K562 (cell line): ENCODE results near the gene ENOX2. TPM values are rescaled to one million over a fixed set of nuclear protein-coding genes. Genes with fewer than 3 reads are reported as not detected.

Experiments
- BCOR ChIP-seq: fragments of 450-650 bp; IDR thresholded peaks from 2 replicates; pipeline ENCODE4 v1.6.1; 2016
- ELF1 ChIP-seq: fragments of 200-800 bp; sonication (Bioruptor generic); IDR thresholded peaks from 2 replicates; pipeline ENCODE4 v1.6.1; 2016; ENCODE audit warnings: missing genetic modification characterization, missing compliant biosample characterization
- HMGN3 ChIP-seq: IDR thresholded peaks from 2 replicates; pipeline ENCODE4 v1.6.1; 2011; ENCODE audit warnings: borderline replicate concordance, low read depth, mild to moderate bottlenecking, mixed read lengths, low read length; ENCODE audit not compliant: insufficient read length; ENCODE audit errors: extremely low read depth
- KLF6 ChIP-seq: fragments of 250-450 bp; sonication (Bioruptor Pico); IDR thresholded peaks from 2 replicates; pipeline ENCODE4 v1.4.0; 2020; ENCODE audit warnings: mild to moderate bottlenecking, moderate library complexity, borderline replicate concordance
- LCOR ChIP-seq: sonication (generic); formaldehyde crosslinking; IDR thresholded peaks from 2 replicates; pipeline ENCODE4 v1.8.0; 2022; ENCODE audit warnings: mild to moderate bottlenecking, missing genetic modification reagents
- MAFG ChIP-seq: fragments of 450-650 bp; conservative IDR thresholded peaks from 2 replicates; pipeline ENCODE4 v1.6.1; 2016; ENCODE audit warnings: missing genetic modification characterization, missing compliant biosample characterization
- MBD2 ChIP-seq: sonication (generic); IDR thresholded peaks from 2 replicates; pipeline ENCODE4 v1.6.1; 2016; ENCODE audit warnings: low read depth, borderline replicate concordance
- PPARD ChIP-seq: fragments of 250-450 bp; sonication (Bioruptor Pico); IDR thresholded peaks from 2 replicates; pipeline ENCODE4 v1.8.0; 2022; ENCODE audit warnings: inconsistent platforms, mild to moderate bottlenecking, moderate library complexity
- SMAD1 ChIP-seq: fragments of 150-350 bp; IDR thresholded peaks from 2 replicates; pipeline ENCODE4 v1.6.1; 2014; ENCODE audit warnings: low read length, low read depth; ENCODE audit not compliant: partially characterized antibody
- SMAD2 ChIP-seq: fragments of 150-350 bp; IDR thresholded peaks from 2 replicates; pipeline ENCODE4 v1.6.1; 2014; ENCODE audit warnings: low read depth, mild to moderate bottlenecking, low read length
- SMARCE1 ChIP-seq: fragments of 450-650 bp; IDR thresholded peaks from 2 replicates; pipeline ENCODE4 v1.7.1; 2016; ENCODE audit warnings: mild to moderate bottlenecking
- SPI1 ChIP-seq: IDR thresholded peaks from 2 replicates; pipeline ENCODE4 v1.6.1; 2011; ENCODE audit warnings: low read depth, low read length, control low read depth, borderline replicate concordance
- ZFP30 ChIP-seq: fragments of 250-450 bp; sonication (Bioruptor Pico); IDR thresholded peaks from 2 replicates; pipeline ENCODE4 v1.8.0; 2022; ENCODE audit warnings: moderate library complexity, mild to moderate bottlenecking, inconsistent platforms, borderline replicate concordance
- ZNF146 ChIP-seq: IDR thresholded peaks from one replicate; pipeline ENCODE4 v1.6.1; 2018; ENCODE audit warnings: missing compliant biosample characterization; ENCODE audit not compliant: unreplicated experiment
- ZNF3 ChIP-seq: fragments of 250-450 bp; sonication (Bioruptor Pico); IDR thresholded peaks from 2 replicates; pipeline ENCODE4 v1.5.0; 2021; ENCODE audit warnings: mild to moderate bottlenecking, moderate library complexity
- ZNF347 ChIP-seq: fragments of 450-650 bp; formaldehyde crosslinking; IDR thresholded peaks from 2 replicates; pipeline ENCODE4 v1.4.0; 2020; ENCODE audit warnings: low read depth, mild to moderate bottlenecking, moderate library complexity
- ZNF384 ChIP-seq: IDR thresholded peaks from 2 replicates; pipeline ENCODE4 v1.6.1; 2012; ENCODE audit warnings: low read depth, low read length, improper control_type of control experiment
- ZNF561 ChIP-seq: fragments of 450-650 bp; formaldehyde crosslinking; conservative IDR thresholded peaks from 2 replicates; pipeline ENCODE4 v1.4.0; 2020; ENCODE audit warnings: mild to moderate bottlenecking, moderate library complexity
- ZNF584 ChIP-seq: fragments of 200-800 bp; sonication (Bioruptor generic); IDR thresholded peaks from 2 replicates; pipeline ENCODE4 v1.6.1; 2016; ENCODE audit warnings: low read depth, mild to moderate bottlenecking, missing genetic modification characterization, missing compliant biosample characterization
- polyA plus RNA-seq, 8 experiments: library from polyadenylated mRNA; depleted of rRNA in 4 of 8; stranded (reverse) in 5 of 8; unstranded in 3 of 8; fragments of >200 nt; fragmentation: Nextera tagmentation in 2 of 8; fragmentation: Illumina TruSeq in 1 of 8; extraction: Ambion mirVana in 2 of 8; extraction: Trizol in 1 of 8; gene quantifications; 2 replicates each; pipeline versions ENCODE4 v1.2.1 to v1.2.3, GENCODE V29; 2011 to 2014; ENCODE audit warnings: inconsistent platforms in 1 of 8, missing spikeins in 1 of 8
- total RNA-seq, 7 experiments: library from RNA; depleted of rRNA in 6 of 7; stranded (reverse); fragments of >200 nt in 6 of 7; fragmentation: Illumina TruSeq in 2 of 7; extraction: Trizol in 2 of 7; gene quantifications; 2 replicates each; pipeline versions ENCODE4 v1.2.1 to v1.2.3, GENCODE V29; 2011 to 2021; ENCODE audit warnings: low replicate concordance in 1 of 7
- TF ChIP-seq, protein P1 (sequence below): fragments of 150-350 bp; conservative IDR thresholded peaks from 2 replicates; pipeline ENCODE4 v1.6.1; 2014; ENCODE audit warnings: low read length
- TF ChIP-seq, protein P2 (sequence below): fragments of 450-650 bp; formaldehyde crosslinking; IDR thresholded peaks from 2 replicates; pipeline ENCODE4 v1.4.0; 2020; ENCODE audit warnings: mild to moderate bottlenecking, moderate library complexity
- TF ChIP-seq, protein P3 (sequence below): sonication (generic); formaldehyde crosslinking; IDR thresholded peaks from 2 replicates; pipeline ENCODE4 v1.8.1; 2023; ENCODE audit warnings: missing genetic modification reagents, mild to moderate bottlenecking, borderline replicate concordance

ENOX2 gene
- total and polyA plus RNA-seq, 9 of the 15 experiments (the other 6 are each of a cell fraction or from before 2014, with no cell fraction given): 6.1 to 24.0 (median 13.8) TPM

DNA sequence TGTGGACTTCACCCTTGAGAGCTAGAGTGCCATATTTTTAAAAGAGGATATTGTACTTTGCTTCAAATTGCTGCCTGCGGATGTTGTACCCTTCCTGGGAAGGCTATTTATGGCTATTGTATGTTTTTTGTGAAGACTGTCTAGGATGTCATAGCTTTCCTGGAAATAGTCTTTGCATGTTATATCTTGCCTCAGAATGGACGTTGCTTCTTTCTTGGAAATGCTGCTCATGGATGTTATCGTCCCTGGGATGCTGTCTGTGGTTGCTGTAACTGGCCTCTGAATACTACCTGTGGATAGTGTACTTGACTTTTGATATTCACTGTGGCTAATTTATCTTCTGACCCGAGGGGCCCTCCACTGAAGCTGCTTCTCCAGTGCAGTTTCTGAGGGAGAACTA, 146.8 kb downstream of the ENOX2 start (continued):
- TF ChIP-seq ZNF561: no peak
- peak; percentile 56; the same call in 1 of the 2 replicates for TF ChIP-seq SMARCE1
- TF ChIP-seq, protein P1, sequence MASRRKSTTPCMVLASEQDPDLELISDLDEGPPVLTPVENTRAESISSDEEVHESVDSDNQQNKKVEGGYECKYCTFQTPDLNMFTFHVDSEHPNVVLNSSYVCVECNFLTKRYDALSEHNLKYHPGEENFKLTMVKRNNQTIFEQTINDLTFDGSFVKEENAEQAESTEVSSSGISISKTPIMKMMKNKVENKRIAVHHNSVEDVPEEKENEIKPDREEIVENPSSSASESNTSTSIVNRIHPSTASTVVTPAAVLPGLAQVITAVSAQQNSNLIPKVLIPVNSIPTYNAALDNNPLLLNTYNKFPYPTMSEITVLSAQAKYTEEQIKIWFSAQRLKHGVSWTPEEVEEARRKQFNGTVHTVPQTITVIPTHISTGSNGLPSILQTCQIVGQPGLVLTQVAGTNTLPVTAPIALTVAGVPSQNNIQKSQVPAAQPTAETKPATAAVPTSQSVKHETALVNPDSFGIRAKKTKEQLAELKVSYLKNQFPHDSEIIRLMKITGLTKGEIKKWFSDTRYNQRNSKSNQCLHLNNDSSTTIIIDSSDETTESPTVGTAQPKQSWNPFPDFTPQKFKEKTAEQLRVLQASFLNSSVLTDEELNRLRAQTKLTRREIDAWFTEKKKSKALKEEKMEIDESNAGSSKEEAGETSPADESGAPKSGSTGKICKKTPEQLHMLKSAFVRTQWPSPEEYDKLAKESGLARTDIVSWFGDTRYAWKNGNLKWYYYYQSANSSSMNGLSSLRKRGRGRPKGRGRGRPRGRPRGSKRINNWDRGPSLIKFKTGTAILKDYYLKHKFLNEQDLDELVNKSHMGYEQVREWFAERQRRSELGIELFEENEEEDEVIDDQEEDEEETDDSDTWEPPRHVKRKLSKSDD: no peak
- no peak for TF ChIP-seq SMAD1
- no peak for TF ChIP-seq ZNF347 (CRISPR knock-in tag)
- TF ChIP-seq HMGN3: no peak
- no peak; the same call in 1 of the 2 replicates for TF ChIP-seq MBD2
- TF ChIP-seq ZNF384: no peak
- no peak for TF ChIP-seq ELF1 (tag)
- TF ChIP-seq ZNF584: no peak
- no peak for TF ChIP-seq KLF6
- TF ChIP-seq SPI1: no peak
- no peak for TF ChIP-seq BCOR
- TF ChIP-seq, protein P2, sequence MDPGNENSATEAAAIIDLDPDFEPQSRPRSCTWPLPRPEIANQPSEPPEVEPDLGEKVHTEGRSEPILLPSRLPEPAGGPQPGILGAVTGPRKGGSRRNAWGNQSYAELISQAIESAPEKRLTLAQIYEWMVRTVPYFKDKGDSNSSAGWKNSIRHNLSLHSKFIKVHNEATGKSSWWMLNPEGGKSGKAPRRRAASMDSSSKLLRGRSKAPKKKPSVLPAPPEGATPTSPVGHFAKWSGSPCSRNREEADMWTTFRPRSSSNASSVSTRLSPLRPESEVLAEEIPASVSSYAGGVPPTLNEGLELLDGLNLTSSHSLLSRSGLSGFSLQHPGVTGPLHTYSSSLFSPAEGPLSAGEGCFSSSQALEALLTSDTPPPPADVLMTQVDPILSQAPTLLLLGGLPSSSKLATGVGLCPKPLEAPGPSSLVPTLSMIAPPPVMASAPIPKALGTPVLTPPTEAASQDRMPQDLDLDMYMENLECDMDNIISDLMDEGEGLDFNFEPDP (CRISPR knock-in tag): no peak
- TF ChIP-seq LCOR: 0 out of 2 replicates have a peak, but pooled peaks have one; percentile 15
- TF ChIP-seq, protein P3, sequence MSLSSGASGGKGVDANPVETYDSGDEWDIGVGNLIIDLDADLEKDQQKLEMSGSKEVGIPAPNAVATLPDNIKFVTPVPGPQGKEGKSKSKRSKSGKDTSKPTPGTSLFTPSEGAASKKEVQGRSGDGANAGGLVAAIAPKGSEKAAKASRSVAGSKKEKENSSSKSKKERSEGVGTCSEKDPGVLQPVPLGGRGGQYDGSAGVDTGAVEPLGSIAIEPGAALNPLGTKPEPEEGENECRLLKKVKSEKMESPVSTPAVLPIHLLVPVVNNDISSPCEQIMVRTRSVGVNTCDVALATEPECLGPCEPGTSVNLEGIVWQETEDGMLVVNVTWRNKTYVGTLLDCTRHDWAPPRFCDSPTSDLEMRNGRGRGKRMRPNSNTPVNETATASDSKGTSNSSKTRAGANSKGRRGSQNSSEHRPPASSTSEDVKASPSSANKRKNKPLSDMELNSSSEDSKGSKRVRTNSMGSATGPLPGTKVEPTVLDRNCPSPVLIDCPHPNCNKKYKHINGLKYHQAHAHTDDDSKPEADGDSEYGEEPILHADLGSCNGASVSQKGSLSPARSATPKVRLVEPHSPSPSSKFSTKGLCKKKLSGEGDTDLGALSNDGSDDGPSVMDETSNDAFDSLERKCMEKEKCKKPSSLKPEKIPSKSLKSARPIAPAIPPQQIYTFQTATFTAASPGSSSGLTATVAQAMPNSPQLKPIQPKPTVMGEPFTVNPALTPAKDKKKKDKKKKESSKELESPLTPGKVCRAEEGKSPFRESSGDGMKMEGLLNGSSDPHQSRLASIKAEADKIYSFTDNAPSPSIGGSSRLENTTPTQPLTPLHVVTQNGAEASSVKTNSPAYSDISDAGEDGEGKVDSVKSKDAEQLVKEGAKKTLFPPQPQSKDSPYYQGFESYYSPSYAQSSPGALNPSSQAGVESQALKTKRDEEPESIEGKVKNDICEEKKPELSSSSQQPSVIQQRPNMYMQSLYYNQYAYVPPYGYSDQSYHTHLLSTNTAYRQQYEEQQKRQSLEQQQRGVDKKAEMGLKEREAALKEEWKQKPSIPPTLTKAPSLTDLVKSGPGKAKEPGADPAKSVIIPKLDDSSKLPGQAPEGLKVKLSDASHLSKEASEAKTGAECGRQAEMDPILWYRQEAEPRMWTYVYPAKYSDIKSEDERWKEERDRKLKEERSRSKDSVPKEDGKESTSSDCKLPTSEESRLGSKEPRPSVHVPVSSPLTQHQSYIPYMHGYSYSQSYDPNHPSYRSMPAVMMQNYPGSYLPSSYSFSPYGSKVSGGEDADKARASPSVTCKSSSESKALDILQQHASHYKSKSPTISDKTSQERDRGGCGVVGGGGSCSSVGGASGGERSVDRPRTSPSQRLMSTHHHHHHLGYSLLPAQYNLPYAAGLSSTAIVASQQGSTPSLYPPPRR (CRISPR knock-in tag): no peak
- TF ChIP-seq ZFP30 (CRISPR knock-in tag): no peak
- TF ChIP-seq ZNF146 (CRISPR knock-in tag): no peak
- no peak for TF ChIP-seq ZNF3 (CRISPR knock-in tag)
- no peak for TF ChIP-seq SMAD2
- no peak for TF ChIP-seq MAFG (tag)
- TF ChIP-seq PPARD (CRISPR knock-in tag): no peak
